GM19023 (cell line): ENCODE data around the gene SCYL1.

Experiments
- ATAC-seq: cut with Tn5 transposase; IDR thresholded peaks from one replicate; pipeline ENCODE4 v1.9.1; 2021; ENCODE audit warnings: mild to moderate bottlenecking, moderate library complexity; ENCODE audit not compliant: unreplicated experiment

Gene SCYL1

GRCh38 chr11:65524741-65525545 is at the start of gene SCYL1:
Gene SCYL1, plus strand, starts transcription at chr11:65525083. Its CDS starts 71 bp downstream, at chr11:65525154.
- peak; percentile 62 for ATAC-seq

- no peak for ATAC-seq
Measured at GRCh38 chr11:65476632-65477148, 48.2 kb upstream of the SCYL1 start.

DNA sequence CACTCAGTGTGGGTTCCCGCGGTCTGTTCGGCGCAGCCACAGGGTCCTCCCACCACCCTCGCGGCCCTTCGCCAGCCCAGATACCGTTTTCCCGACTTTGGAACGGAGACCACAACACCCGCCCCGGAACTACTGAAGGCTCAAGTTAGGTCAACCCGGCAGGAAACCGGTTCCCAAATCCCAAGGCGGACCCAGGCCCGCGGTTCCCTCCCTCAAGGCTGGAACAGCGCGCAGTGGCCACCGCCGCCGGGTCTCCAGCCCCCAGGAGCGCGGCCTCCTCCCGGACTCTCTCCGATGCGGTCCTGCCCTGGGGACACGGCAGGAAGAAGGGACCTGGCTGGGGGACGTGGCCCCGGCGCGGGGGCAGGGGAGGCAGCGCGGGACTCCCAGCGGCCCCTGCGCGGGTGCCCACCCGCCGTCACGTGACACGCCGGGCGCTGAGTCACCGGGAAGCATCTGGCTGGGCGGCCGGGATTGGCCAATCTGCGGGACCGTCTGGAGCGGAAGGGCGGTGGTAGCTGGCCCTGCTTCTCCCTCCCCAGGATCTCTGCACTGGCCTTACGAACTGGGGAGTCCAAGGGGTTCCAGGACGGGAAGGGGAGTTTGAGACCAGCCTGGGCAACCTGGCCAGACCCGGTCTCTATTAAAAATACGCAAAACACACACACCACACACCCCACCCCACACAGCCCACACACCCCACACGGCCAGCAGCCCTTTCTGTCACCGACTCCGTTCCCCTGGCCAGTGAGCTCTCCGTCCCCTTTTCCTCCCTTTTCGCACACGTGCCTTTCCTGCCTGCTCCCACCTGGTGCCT is 47.5 kb upstream of the SCYL1 start:
- ATAC-seq: peak; percentile 84

GRCh38 chr11:65478388-65479183 is 46.3 kb upstream of the SCYL1 start:
- ATAC-seq: no peak

DNA sequence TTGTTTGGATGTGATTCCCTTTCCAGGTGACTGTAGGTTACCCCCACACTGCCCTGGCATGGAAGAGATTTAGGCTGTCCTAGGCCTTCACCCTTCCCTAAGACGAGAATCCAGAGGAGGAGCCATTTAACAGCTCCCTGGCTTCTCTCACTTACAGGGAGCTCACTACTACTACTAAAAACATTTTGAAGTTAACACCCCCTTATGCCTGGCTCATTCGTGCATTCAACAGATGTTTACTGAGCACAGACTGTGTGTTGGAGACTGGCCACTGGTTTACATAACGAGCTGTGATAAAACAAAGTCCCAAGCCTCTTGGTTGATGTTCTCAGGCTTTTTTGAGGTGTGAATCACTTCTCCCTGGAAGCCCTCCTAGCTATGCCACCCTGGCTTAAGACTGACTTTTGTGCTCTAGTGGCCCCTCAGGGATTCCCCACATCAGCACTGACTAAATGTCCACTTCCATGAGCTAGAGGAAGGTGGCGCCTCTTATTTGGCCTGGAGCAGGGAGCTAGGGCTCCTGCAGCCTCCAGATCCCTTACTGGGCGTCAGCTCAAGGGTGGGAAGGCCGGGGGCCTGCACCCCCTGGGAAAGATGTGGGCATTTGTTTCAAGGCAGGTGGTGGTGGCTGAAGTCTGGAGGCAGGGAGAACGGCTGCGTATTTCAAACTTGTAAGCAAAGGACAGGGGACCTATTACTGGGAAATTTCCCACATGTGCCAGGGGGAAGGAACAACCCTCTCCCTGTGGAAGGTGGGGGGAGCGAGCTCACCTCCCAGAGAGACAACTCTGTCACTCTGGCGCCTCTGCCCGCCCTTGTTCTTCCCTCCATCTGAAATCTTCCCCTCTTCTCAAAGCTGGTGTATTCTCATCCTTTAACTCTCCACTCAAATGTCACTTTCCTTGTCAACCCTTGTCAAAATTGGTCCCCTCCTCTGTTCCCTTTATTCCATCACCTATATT is 45.4 kb upstream of the SCYL1 start:
- no peak for ATAC-seq

DNA sequence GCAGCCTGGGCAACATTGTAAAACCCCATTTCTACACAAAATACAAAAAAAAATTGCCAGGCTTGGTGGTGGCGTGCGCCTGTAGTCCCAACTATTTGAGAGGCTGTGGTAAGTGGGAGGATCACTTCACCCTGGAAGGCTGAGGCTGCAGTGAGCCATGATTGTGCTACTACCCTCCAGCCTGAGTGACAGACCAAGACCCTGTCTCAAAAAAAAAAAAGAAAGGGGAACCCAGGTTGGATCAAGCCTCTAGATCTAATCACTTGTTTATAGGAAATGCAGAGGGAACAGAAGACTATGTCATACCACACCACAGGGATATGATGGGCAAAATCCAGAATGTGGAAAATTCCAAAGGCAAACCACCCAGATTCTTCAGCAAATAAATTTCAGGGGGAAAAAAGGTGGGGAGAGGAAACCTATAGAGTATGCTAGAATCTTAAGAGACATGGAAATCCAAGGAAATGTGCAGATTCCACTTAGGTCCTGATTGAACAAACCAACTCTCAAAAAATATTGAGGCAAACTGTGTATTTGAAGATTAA is 42.5 kb upstream of the SCYL1 start:
- no peak for ATAC-seq

DNA sequence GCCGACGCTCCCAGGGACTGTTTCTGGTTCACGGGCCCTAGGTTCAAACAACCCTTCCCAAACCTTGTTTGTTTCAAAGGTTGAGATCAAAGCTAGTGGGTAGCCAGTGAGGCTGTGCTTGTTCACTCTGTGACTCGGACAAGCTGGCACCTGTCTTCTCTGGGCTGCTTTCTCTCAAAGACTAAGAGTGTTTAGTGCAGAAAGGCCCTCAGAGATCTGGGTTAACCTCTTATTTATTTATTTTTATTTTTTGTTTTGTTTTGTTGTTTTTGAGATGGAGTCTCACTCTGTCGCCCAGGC is 39.0 kb upstream of the SCYL1 start:
- no peak for ATAC-seq

DNA sequence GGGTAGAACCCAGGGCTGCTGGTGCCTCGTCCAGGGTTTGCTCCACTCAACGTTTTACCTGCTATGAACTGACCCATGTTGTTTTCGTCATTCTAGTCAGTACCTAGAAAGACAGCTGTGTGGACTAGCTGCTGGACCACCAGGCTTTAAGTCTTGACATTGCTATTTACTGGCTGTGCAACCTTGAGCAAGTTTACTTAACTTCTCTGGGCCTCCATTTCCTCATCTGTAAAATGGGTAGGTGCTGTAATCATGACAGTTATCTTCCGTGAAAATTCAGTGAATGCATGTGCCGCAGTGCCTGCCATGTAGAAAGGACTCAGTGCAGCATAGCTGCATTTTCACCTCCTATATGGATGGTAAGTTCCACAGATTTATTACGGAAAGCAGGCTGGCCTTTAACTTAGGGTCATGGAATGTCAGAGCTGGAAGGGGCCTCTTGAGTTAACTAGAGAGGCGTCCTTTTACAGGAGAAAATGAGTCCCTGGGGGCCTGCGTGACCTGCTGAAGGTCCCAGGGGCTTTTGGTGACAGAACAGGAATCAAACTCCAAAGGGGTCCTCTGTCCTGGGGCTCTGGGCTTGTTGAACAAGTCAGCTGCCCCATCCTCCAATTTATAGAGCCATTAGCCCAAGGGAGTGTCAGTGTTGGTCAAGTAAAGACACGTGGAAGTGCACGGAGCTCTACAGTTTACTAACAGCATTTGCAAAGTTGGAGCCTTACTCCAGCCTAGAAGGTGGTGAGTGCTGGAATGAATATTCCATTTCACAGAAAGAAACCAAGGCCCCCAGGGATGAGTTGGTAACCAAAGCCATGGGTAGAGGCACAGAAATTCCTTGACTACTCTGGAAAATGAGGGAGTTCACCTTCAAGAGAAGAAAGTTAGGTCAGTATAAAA is 38.1 kb upstream of the SCYL1 start:
- no peak for ATAC-seq

DNA sequence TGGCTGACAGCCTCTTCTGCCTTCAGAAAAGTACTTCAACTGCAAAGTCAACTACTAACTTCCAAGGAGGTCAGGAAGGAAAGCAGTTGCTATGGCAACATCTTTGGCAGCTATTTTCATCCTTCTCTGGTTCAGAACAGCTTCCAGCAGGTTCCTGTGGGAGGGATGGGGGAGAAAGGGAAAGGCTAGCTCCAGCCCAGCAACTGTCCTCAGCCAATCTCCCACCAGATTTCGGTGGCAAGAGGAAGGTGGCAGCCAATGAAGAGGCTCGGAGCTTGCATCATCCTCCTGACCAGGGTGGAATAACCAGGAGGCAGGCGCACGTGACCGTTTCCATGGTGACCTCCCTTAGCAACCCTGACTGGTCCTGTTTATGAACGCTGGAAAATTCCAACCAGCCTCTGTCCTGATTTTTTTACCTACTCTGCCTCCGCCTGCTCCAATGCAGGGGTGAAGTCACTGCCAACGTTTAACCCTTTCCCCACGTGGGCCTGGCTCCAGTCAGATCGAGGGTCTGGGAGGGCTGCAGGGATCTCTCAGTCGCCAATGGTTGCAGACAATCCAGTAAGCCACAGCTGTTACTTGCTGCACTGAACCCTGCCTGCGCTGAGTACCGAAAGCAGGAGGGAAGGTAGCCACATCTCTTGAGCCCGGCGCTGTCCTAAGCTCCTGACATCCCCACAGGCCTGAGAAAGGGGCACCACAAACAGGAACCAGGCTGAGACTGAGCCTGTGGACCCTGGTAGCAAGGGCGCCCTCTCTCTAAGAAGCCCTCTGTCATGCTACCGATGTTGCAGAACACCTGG is 37.2 kb upstream of the SCYL1 start:
- peak; percentile 69 for ATAC-seq

- ATAC-seq: no peak
Measured at GRCh38 chr11:65488273-65489034, 36.4 kb upstream of the SCYL1 start.

GRCh38 chr11:65489035-65489705 is 35.7 kb upstream of the SCYL1 start:
- ATAC-seq: no peak

GRCh38 chr11:65489706-65490320 is 35.1 kb upstream of the SCYL1 start:
- no peak for ATAC-seq

DNA sequence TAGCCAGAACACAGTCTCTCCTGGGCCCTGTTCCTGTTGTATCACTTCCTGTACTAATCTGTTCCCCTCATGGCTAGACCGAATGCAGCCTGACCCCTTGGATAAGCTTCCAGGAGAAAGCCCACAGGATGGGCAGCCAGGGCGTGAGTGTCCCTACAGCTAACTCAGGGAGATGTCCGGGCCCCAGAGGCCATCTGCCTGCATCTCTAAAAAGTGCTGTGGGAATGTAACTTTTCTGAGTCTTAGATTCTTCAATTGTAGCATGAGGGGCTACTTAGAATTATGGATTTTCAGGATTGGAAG is 33.8 kb upstream of the SCYL1 start:
- ATAC-seq: no peak

- ATAC-seq: no peak
Measured at GRCh38 chr11:65491614-65492386, 33.1 kb upstream of the SCYL1 start.

- no peak for ATAC-seq
Measured at GRCh38 chr11:65492387-65492636, 32.6 kb upstream of the SCYL1 start.
